Stimulated activated CD4-positive, alpha-beta T cell treated with anti-CD3 and anti-CD28 coated beads, TNF-alpha, amount 100 ng/mL, for 48 hours (primary cell): Measurements from ENCODE around the gene ZC3H13.
A peak's percentile ranks its signal among the peaks of the same experiment; 100 is the strongest.

Source experiments
- DNase-seq, 3 donors: peaks; one replicate each; pipeline ENCODE4 v3.0.0-alpha.2; 2020; ENCODE audit warnings: low read depth in 3 of 3

The ZC3H13 gene, protein sequence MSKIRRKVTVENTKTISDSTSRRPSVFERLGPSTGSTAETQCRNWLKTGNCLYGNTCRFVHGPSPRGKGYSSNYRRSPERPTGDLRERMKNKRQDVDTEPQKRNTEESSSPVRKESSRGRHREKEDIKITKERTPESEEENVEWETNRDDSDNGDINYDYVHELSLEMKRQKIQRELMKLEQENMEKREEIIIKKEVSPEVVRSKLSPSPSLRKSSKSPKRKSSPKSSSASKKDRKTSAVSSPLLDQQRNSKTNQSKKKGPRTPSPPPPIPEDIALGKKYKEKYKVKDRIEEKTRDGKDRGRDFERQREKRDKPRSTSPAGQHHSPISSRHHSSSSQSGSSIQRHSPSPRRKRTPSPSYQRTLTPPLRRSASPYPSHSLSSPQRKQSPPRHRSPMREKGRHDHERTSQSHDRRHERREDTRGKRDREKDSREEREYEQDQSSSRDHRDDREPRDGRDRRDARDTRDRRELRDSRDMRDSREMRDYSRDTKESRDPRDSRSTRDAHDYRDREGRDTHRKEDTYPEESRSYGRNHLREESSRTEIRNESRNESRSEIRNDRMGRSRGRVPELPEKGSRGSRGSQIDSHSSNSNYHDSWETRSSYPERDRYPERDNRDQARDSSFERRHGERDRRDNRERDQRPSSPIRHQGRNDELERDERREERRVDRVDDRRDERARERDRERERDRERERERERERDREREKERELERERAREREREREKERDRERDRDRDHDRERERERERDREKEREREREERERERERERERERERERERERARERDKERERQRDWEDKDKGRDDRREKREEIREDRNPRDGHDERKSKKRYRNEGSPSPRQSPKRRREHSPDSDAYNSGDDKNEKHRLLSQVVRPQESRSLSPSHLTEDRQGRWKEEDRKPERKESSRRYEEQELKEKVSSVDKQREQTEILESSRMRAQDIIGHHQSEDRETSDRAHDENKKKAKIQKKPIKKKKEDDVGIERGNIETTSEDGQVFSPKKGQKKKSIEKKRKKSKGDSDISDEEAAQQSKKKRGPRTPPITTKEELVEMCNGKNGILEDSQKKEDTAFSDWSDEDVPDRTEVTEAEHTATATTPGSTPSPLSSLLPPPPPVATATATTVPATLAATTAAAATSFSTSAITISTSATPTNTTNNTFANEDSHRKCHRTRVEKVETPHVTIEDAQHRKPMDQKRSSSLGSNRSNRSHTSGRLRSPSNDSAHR (N-terminal part only)

GRCh38 chr13:46052319-46053161 is at the start of gene ZC3H13:
Gene ZC3H13, minus strand, starts transcription at chr13:46052746. Its CDS starts 7,239 bp downstream, at chr13:46045507.
- DNase-seq, result peak; percentile 82 to 88 (median 87)

DNA sequence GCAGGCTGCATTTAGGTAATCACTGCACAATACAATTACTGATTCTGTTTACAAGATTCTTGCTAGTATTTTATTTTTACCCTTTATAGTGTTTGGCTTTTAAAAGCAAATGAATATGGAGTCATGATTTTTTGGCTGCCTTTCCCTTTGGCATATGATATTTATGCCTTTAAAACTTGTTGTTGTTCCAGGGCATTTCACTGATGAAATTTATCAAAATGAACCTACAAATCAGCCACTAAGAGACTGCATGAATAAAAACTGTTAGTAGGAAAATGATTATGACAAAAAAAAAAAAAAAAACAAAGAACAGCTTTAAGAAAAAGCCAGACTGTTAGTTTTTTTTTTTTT is 49.7 kb upstream of the ZC3H13 start:
- DNase-seq, result no peak

DNA sequence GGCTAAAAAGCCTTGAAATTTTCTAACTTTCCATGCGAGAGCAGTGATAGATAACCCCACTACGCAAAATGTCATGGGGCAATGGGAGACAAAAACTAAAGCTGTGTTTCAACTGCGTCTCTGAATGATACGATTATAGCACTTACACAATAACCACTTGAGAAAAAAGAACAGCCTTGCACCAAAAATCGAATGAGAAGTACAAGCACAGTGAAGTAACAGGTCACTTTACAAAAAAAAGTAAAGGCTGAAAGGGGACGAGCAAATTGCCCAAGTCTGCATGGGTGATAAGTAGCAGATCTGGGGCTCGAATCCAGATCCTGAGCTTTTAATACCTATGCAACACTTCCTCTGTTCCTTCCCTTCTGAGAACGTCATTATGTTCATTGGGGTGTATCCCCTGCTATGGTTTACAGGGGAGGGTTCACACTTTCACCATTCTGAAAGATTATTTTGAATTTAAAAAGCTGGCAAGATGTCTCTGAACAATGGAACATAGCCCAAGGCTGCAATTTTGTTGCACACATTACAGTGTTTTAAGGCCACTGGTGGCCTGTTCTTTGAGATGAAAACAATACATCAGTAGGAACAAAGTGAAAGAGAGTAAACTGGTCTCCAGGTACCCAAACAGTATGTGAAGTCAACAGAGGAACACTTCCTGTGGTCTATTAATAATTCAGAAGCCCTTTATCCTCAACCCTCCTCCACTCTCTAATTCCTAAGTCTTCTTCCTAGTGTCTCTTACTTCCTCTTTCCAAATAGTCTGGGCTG is 49.1 kb upstream of the ZC3H13 start:
- no peak for DNase-seq

GRCh38 chr13:46101002-46101401 is 48.5 kb upstream of the ZC3H13 start:
- DNase-seq, result no peak

GRCh38 chr13:46100191-46100815 is 47.8 kb upstream of the ZC3H13 start:
- no peak for DNase-seq

DNA sequence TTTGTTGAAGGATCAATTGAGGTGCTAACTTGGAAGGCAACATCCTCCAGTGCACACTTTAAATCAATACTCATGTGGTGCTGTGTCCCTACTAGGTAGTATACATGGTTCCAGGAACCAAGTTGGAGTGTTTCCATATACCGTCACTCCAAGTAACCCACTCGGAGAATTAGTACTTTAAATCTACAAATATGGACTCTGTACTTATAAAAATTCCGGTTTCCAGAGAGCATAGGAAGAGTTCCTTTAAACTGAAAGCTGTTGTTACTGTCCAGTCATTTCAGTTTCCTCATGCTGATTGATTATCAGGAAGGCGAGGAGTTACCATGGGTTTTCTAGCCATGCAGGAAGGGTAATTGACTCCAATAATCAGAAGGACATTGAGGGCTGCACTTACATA is 45.1 kb upstream of the ZC3H13 start:
- no peak for DNase-seq

DNA sequence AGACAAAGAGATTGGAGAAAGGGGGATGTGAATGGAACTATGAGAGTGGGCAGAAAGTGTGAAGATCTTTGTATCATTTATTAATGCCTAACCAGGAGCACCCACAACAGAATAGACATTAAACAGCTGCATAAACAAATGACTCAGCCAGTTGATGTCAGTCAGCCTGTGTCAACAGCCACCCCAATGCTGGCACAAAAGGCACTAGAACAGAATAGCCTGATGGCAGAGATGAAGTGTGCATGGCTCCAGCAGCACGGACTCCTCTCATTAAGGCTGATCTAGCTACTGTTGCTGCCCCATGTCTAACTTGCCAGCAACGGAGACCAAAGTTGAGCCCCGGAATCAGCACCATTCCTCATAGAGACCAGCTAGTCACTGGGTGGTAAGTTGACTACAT is 44.5 kb upstream of the ZC3H13 start:
- no peak for DNase-seq

GRCh38 chr13:46094478-46094877 is 41.9 kb upstream of the ZC3H13 start:
- DNase-seq, result no peak

DNA sequence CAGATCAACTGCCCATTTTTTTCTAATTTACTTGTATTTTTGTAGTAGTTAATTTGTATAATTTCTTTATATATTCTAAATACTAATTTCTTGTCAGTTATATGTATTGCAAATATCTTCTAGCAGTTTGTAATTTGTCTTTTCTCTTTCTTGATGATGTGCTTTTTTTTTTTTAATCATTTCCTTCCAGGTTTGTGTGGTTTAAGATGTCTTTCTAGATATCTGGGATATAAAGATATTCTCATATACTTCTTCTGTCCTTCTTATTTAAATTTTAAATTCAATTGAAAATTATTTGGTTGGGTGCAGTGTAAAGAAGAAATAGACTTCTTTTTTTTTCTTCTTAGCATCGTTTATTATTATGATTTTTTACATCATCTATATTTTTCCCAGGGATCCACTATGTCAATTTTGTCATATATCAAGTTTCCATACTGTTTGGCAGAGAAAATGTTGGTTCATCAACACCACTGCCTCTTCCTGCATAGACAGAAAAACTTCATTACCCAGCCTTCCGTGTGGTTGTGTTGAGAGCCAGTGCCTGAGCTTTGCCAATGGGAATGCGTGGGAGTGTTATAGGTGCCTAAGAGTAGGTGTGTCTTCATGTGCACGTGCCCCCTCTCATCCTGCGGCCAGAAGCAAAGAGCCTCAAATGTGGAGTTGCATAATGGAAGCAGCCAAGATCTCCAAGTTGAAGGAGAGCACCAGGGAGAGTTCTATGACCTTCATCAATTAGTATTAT is 36.4 kb upstream of the ZC3H13 start:
- no peak for DNase-seq

DNA sequence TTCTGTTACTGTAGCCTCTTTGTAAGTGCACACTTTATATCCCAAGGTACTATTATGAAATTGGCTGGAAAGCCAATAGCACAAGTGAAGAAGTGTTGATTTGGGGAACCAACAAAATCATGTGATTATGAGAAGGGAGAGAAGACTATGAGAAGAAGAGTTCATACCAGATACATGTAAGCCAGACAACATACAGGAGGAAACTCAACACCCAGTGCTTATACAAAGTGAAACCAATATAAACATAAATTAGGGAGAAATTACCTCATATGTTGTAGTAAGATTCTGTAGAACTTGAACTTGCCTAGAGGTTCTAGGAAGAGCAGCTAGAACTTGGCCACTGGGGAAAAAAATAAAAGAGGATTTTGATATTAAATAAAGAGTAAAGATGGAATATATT is 34.9 kb upstream of the ZC3H13 start:
- no peak for DNase-seq

GRCh38 chr13:46086985-46087384 is 34.4 kb upstream of the ZC3H13 start:
- no peak for DNase-seq

- DNase-seq, result no peak
These were observed 33.9 kb upstream of the ZC3H13 start for GRCh38 chr13:46086421-46086922.

GRCh38 chr13:46085737-46086136 is 33.2 kb upstream of the ZC3H13 start:
- DNase-seq, result no peak

DNA sequence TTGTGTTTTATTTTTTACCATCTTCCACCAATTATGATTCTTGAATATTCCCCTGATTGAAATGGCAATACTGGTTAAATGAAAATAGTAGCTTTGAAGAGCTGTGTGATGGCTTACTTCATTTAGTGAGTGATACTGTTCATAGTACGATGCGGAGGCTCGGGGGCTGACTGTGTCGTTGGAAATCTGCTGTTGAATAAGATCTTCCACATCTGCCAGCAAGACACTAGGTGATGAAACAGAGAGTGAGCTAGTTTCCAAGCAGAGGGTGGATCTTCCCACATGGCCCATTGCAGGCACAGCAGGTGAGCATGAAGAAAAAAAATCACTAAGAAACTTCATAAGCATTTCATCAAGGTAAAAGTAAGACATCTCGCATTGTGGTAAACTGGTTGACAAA is 29.8 kb upstream of the ZC3H13 start:
- no peak for DNase-seq

- no peak for DNase-seq
These were observed 27.2 kb upstream of the ZC3H13 start for GRCh38 chr13:46079770-46080169.

GRCh38 chr13:46077265-46077664 is 24.7 kb upstream of the ZC3H13 start:
- no peak for DNase-seq

DNA sequence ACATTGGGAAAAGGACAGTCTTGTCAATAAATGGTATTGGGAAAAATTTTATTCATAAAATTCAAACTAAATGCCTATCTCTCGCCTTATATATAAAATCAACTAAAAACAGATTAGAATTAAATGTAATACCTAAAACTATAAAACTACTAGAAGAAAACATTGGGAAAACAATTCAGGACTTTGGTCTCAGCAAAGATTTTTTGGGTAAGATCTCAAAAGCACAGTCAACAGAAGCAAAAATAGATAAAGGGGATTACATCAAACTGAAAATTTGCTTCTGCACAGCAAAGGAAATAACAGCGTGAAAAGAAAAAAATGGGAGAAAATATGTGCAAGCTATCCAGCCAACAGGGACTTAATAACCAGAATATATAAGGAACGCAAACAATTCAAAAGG is 24.3 kb upstream of the ZC3H13 start:
- no peak for DNase-seq

DNA sequence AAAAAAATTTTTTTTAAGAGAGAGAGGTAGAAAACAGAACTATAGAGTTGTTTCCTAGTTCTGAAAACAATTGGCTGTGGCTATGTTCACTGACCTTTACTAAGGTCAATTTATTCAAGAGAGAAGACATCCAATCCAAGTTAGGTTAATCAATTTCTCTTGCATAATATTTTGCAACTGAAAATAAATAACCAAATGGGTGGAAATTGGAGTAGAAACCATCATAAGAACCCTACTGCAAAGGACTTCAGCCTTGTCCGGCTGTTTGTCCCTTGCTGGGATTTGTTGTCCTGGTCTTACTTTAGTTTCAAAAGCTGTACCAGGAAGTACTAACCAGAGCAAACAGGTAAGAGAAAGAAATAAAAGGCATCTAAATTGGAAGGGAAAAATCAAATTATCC is 23.3 kb upstream of the ZC3H13 start:
- no peak for DNase-seq

- no peak for DNase-seq
These were observed 19.2 kb upstream of the ZC3H13 start for GRCh38 chr13:46071590-46072249.
